ENCODE measurements around the gene DCTN3. TPM values are rescaled to one million over a fixed set of nuclear protein-coding genes. Genes with fewer than 3 reads are reported as not detected.

Gene DCTN3
- total RNA-seq: 100 to 1,000 TPM in 3 of 4 donors, 10 to 100 TPM in 1; 80.8 to 166 (median 127) TPM

GRCh38 chr9:34620061-34620994 lies at the start of gene DCTN3:
Gene DCTN3 (minus strand): TSS chr9:34620495. CDS start chr9:34620464, 31 bp downstream.
- no peak for TF ChIP-seq POLR2A (IDR thresholded peaks at IDR 0.05)
- TF ChIP-seq CTCF (IDR thresholded peaks at IDR 0.05): no peak
- H3K4me3 ChIP-seq (ENCODE audit: low read depth, poor library complexity, severe bottlenecking): peak within 1 kb of the TSS; percentile 59
- peak; percentile 95 to 98 for DNase-seq (ENCODE audit: low spot score in 2 of 2)
- 6 to 9% methylated on average over 19 to 31 of the region's 43 CpGs for WGBS, 2 donors
- intact Hi-C loops (cut with DNase I; ENCODE audit: low total_unique reads): no loop called here

- H3K4me3 ChIP-seq (ENCODE audit: low read depth, poor library complexity, severe bottlenecking): peak overlapping the region; percentile 56
- peak; percentile 95 to 99 for DNase-seq (ENCODE audit: low spot score in 2 of 2)
- TF ChIP-seq POLR2A (IDR thresholded peaks at IDR 0.05) (peak in 1 of 2 donors; percentile 82), CTCF (IDR thresholded peaks at IDR 0.05) (no peak)
- intact Hi-C loops (cut with DNase I; ENCODE audit: low total_unique reads): no loop called here
- 1 to 2% methylated on average over 49 to 50 of the region's 55 CpGs for WGBS, 2 donors
Observed at GRCh38 chr9:34665381-34666250, 45.3 kb upstream of the DCTN3 start.

GRCh38 chr9:34665067-34665380 lies 44.7 kb upstream of the DCTN3 start:
- TF ChIP-seq CTCF (IDR thresholded peaks at IDR 0.05): no peak
- TF ChIP-seq POLR2A (IDR thresholded peaks at IDR 0.05): no peak
- DNase-seq (ENCODE audit: low spot score in 2 of 2): no peak
- H3K4me3 ChIP-seq (ENCODE audit: low read depth, poor library complexity, severe bottlenecking): peak overlapping the region; percentile 24
- intact Hi-C loops (cut with DNase I; ENCODE audit: low total_unique reads): no loop called here
- 0% methylated on average over 8 to 10 of the region's 26 CpGs for WGBS, 2 donors

GRCh38 chr9:34664281-34665066 lies 44.2 kb upstream of the DCTN3 start:
- H3K4me3 ChIP-seq (ENCODE audit: low read depth, poor library complexity, severe bottlenecking): peak overlapping the region; percentile 24
- peak; percentile 87 to 96 for DNase-seq (ENCODE audit: low spot score in 2 of 2)
- TF ChIP-seq POLR2A (IDR thresholded peaks at IDR 0.05): no peak
- peak in 1 of 3 donors; percentile 23 for TF ChIP-seq CTCF (IDR thresholded peaks at IDR 0.05)
- intact Hi-C loops (cut with DNase I; ENCODE audit: low total_unique reads): no loop called here
- WGBS, 2 donors: 5 to 6% methylated on average over 18 of the region's 18 CpGs

GRCh38 chr9:34663303-34663605 lies 43.0 kb upstream of the DCTN3 start:
- H3K4me3 ChIP-seq (ENCODE audit: low read depth, poor library complexity, severe bottlenecking): no peak overlapping the region
- no peak for DNase-seq (ENCODE audit: low spot score in 2 of 2)
- no peak for TF ChIP-seq POLR2A (IDR thresholded peaks at IDR 0.05)
- intact Hi-C loops (cut with DNase I; ENCODE audit: low total_unique reads): no loop called here
